ENCODE results near the gene DUSP12. TPM values are rescaled to one million over a fixed set of nuclear protein-coding genes. Genes with fewer than 3 reads are reported as not detected.

Gene DUSP12
- total RNA-seq, 2 donors from 2014 or later = 17.3 to 27.9 TPM

DNA sequence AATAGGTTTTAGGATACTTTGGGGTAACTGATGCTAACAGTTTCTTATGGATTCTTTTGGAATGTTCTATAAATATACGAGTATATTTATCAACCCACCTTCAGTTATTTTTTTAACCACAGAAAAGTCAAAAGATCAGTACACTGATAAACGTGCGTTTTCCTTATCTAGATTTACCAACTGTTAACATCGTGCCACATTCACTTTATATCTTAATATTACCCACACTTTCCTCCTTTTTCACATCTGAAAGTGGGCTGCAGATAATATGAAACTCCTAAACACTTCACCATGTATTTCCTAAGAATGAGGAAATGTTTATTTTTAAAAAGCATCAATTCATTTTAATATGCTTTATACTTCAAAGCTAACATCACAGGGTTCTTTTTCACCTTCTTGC is 24.2 kb downstream of the DUSP12 start:
- H3K27me3 ChIP-seq (replicated peaks; ENCODE audit: insufficient read depth) = no peaks in the 10 kb centered on the region

DNA sequence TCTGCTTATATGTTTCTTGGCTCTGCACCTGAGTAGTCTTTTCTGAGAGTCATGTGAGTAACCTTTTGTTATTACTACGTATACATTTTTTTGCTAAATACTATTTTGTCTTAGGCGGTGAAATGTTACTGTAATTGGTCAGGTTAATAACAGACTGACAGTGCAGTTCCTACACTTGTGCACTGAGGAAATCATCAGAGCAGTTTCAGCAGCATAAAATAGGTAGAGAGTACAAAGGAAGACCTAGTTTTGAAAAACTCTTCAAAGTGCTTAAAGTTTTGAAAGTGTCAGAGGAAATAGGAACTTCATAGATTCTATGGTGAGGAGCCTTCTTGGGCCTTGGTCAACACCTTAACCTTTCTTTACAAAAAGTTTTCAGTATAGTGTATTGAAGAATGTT is 27.7 kb downstream of the DUSP12 start:
- TF ChIP-seq CTCF (IDR thresholded peaks at IDR 0.05) = no peak
- DNase-seq (ENCODE audit: low spot score) (no peak), ATAC-seq (ENCODE audit: insufficient number of reproducible peaks, low FRiP score, low read depth) (no peak)
- H3K27ac ChIP-seq = no peak overlapping the region
- no peak overlapping the region for H3K4me3 ChIP-seq
- no peaks in the 10 kb centered on the region for H3K9me3 ChIP-seq
- H3K36me3 ChIP-seq = peaks cover 3% of the 10 kb centered on the region
- peaks cover 0 to 12% of the 10 kb centered on the region in 2 donors for H3K4me1 ChIP-seq (ENCODE audit: control insufficient read depth in 1 of 2, low read depth in 2 of 2)
- no peaks in the 10 kb centered on the region for H3K27me3 ChIP-seq (replicated peaks; ENCODE audit: insufficient read depth)

More for the DNA sequence above, 24.2 kb downstream of the DUSP12 start:
- Histone ChIP-seq H3K4me3 (no peak overlapping the region), H3K36me3 (no peaks in the 10 kb centered on the region), H3K4me1 (ENCODE audit: control insufficient read depth in 1 of 2, low read depth in 2 of 2) (peaks cover 12 to 15% of the 10 kb centered on the region in 2 donors), H3K27ac (no peak overlapping the region), H3K9me3 (no peaks in the 10 kb centered on the region)
- ATAC-seq (ENCODE audit: insufficient number of reproducible peaks, low FRiP score, low read depth) (no peak), DNase-seq (ENCODE audit: low spot score) (no peak)
- TF ChIP-seq CTCF (IDR thresholded peaks at IDR 0.05) = no peak

DNA sequence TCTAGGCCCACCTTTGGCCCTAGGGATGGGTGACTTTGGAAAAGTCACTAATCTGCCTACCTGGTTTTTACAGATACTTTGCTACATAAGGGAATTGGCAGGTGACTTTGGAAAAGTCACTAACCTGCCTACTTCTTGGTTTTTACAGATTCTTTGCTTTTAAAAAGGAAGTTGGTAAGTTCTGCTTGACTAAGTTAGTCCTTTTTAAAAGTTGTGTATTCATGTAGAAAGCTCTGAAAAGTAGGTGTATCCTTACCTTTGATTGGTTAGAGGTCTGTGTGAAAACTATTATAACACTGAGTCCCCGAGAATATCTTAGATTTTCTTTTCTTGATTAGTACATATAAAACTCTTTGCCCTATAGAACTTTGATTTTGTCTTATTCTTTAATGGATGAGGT is 28.9 kb downstream of the DUSP12 start:
- Histone ChIP-seq H3K27ac (no peak overlapping the region), H3K4me1 (ENCODE audit: control insufficient read depth in 1 of 2, low read depth in 2 of 2) (peaks cover 0 to 10% of the 10 kb centered on the region in 2 donors), H3K4me3 (no peak overlapping the region), H3K27me3 (replicated peaks; ENCODE audit: insufficient read depth) (no peaks in the 10 kb centered on the region), H3K9me3 (no peaks in the 10 kb centered on the region), H3K36me3 (peaks cover 3% of the 10 kb centered on the region)
- ATAC-seq (ENCODE audit: insufficient number of reproducible peaks, low FRiP score, low read depth) (no peak), DNase-seq (ENCODE audit: low spot score) (no peak)
- no peak for TF ChIP-seq CTCF (IDR thresholded peaks at IDR 0.05)

DNA sequence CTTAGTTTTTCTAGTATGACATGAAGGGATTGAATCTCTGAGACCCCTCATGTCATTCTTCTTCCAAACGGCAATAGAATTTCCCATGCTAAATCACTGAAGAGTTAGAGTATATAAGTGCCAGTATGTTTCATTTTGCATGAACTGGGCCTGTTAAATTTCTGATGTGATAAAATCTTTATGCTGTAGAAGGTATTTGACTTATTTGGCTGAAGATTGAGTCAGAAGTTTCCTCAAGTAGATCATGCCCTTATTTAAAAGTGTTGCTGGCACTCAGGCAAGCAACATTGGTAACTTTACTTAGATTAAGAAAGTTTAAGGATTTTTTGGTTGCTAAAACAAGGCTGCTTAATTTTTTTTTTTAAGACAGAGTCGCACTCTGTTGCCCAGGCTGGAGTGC is 29.8 kb downstream of the DUSP12 start:
- TF ChIP-seq CTCF (IDR thresholded peaks at IDR 0.05) = no peak
- Histone ChIP-seq H3K27me3 (replicated peaks; ENCODE audit: insufficient read depth) (no peaks in the 10 kb centered on the region), H3K4me3 (no peak overlapping the region), H3K9me3 (no peaks in the 10 kb centered on the region), H3K27ac (no peak overlapping the region), H3K4me1 (ENCODE audit: control insufficient read depth in 1 of 2, low read depth in 2 of 2) (peaks cover 0 to 4% of the 10 kb centered on the region in 2 donors), H3K36me3 (peaks cover 3% of the 10 kb centered on the region)
- ATAC-seq (ENCODE audit: insufficient number of reproducible peaks, low FRiP score, low read depth) (no peak), DNase-seq (ENCODE audit: low spot score) (no peak)

GRCh38 chr1:161781995-161782394 is 32.4 kb downstream of the DUSP12 start:
- Histone ChIP-seq H3K27ac (no peak overlapping the region), H3K4me3 (no peak overlapping the region), H3K36me3 (peaks cover 7% of the 10 kb centered on the region), H3K27me3 (replicated peaks; ENCODE audit: insufficient read depth) (no peaks in the 10 kb centered on the region), H3K9me3 (no peaks in the 10 kb centered on the region), H3K4me1 (ENCODE audit: control insufficient read depth in 1 of 2, low read depth in 2 of 2) (no peaks in the 10 kb centered on the region)
- no peak for TF ChIP-seq CTCF (IDR thresholded peaks at IDR 0.05)
- no peak for DNase-seq (ENCODE audit: low spot score)
- no peak for ATAC-seq (ENCODE audit: insufficient number of reproducible peaks, low FRiP score, low read depth)

Measured in thoracic aorta (tissue), 2 donors.